Astrocyte of the cerebellum (primary cell): Measurements from ENCODE around the gene KCNMA1.

ENCODE experiments used
- DNase-seq: peaks from one replicate; pipeline ENCODE4 v3.0.0-alpha.2; 2011; ENCODE audit warnings: low read depth
- H3K4me3 ChIP-seq: 2 replicates; pipeline ENCODE4 v1.5.1; 2011; ENCODE audit warnings: mild to moderate bottlenecking, low read depth, low read length, moderate library complexity
- in situ Hi-C: cut with HindIII; loops from 2 replicates; pipeline ENCODE4 v1.10.0; 2017; ENCODE audit warnings: low sequenced_read_pairs
- TF ChIP-seq, protein P1 (sequence below): IDR thresholded peaks from 2 replicates; pipeline ENCODE4 v1.5.1; 2012; ENCODE audit warnings: low read length, low read depth, moderate library complexity, mild to moderate bottlenecking; ENCODE audit errors: missing control alignments

The KCNMA1 gene

GRCh38 chr10:77619964-77620703 lies 17.5 kb downstream of the KCNMA1 start:
- in situ Hi-C loops = no loop called here
- TF ChIP-seq, protein P1, sequence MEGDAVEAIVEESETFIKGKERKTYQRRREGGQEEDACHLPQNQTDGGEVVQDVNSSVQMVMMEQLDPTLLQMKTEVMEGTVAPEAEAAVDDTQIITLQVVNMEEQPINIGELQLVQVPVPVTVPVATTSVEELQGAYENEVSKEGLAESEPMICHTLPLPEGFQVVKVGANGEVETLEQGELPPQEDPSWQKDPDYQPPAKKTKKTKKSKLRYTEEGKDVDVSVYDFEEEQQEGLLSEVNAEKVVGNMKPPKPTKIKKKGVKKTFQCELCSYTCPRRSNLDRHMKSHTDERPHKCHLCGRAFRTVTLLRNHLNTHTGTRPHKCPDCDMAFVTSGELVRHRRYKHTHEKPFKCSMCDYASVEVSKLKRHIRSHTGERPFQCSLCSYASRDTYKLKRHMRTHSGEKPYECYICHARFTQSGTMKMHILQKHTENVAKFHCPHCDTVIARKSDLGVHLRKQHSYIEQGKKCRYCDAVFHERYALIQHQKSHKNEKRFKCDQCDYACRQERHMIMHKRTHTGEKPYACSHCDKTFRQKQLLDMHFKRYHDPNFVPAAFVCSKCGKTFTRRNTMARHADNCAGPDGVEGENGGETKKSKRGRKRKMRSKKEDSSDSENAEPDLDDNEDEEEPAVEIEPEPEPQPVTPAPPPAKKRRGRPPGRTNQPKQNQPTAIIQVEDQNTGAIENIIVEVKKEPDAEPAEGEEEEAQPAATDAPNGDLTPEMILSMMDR = no peak
- H3K4me3 ChIP-seq = no peak overlapping the region
- no peak for DNase-seq

DNA sequence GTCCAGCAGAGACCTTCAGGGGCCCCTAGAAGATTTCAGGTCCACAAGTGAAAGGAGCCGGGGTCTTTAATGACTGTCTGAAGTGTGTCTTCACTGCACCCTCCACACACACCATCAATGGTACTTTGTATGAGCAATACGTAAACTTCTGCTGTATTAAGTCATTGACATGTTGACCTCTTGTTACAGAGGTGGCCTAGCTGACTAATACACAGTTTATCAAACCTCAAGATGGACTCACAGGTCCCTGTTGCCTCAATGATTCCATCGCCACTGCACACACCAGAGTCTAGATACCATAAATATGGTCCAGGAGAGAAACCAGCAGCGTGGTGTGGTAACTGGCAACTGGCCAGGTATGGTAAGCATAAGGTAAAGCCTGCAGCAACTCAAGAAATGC lies 19.5 kb downstream of the KCNMA1 start:
- TF ChIP-seq, protein P1 = no peak
- no peak overlapping the region for H3K4me3 ChIP-seq
- DNase-seq = no peak
- in situ Hi-C loops = no loop called here

- no peak overlapping the region for H3K4me3 ChIP-seq
- in situ Hi-C loops = no loop called here
- DNase-seq = no peak
- TF ChIP-seq, protein P1 = no peak
These were observed 20.8 kb downstream of the KCNMA1 start for GRCh38 chr10:77616766-77617165.

DNA sequence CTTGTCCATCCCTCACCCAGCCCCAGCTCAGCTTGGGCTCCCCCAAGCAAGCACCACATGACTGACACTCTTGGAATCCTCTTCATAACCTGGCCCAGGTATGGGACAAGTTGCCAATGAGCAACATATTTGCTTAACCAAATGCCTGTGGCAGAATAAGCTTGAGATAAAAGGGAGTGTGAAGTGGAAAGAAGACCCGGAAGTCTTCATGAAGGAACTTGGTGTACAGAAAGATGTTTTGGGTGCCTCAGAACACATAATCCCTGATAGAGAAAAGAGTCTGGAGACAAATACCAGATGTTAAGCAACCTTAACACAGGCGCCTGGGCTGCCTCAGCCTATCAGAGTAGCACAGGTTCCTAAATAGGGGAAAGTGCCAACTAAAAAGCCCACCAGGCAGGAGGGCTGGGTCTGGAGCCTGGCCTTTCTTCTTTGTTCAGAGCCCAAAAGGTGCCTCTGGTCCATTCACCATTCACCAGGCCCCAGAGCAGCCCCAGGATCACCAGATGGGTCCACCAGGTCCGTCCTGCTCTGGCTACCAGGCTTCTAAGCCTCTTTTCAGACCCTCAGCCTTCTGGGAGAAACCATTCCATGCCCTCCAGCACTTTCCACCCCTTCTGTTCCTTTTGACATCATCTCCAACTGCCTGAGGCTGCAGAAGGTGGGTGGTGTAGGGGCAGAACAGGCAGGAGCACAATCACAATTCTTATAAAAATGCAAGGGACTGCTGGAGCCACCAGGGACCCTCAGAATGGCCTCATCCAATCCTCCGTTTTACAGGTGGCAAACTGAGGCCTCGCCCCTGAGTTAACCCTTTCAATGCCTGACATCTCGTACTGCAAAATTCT lies 22.6 kb downstream of the KCNMA1 start:
- TF ChIP-seq, protein P1 = no peak
- no peak overlapping the region for H3K4me3 ChIP-seq
- in situ Hi-C loops = loop anchor here (5.0 kb wide), 2 partner anchors 53 to 178 kb away; no protein-coding TSS in a partner anchor
- DNase-seq = no peak

- TF ChIP-seq, protein P1 = no peak
- H3K4me3 ChIP-seq = no peak overlapping the region
- in situ Hi-C loops = loop anchor here (5.0 kb wide), 2 partner anchors 51 to 176 kb away; no protein-coding TSS in a partner anchor
- no peak for DNase-seq
These were observed 24.0 kb downstream of the KCNMA1 start for GRCh38 chr10:77613476-77614130.

- TF ChIP-seq, protein P1 = no peak
- no peak overlapping the region for H3K4me3 ChIP-seq
- DNase-seq = no peak
- in situ Hi-C loops = loop anchor here (5.0 kb wide), 2 partner anchors 49 to 174 kb away; no protein-coding TSS in a partner anchor
These were observed 25.9 kb downstream of the KCNMA1 start for GRCh38 chr10:77611670-77612069.
